H1 (cell line): ENCODE results near the gene GCSAML. TPM values are rescaled to one million over a fixed set of nuclear protein-coding genes. Genes with fewer than 3 reads are reported as not detected.

Experiments
- CTCF ChIA-PET: fragments of 300-600 bp; sonication (Branson Sonifier 250); formaldehyde crosslinking; loops from one replicate; lab custom pipeline; 2021; ENCODE audit not compliant: partially characterized antibody; lab: Charles Lee
- POLR2A ChIA-PET: fragments of 300-600 bp; sonication (Branson Sonifier 250); formaldehyde crosslinking; loops from one replicate; lab custom pipeline; 2021; ENCODE audit warnings: inconsistent platforms; ENCODE audit not compliant: partially characterized antibody; lab: Charles Lee
- DNase-seq, 2 experiments: peaks; one replicate each; pipeline versions ENCODE4 v3.0.0 to v3.0.0-alpha.2; 2010 to 2022; ENCODE audit warnings: low spot score in 2 of 2, low read depth in 1 of 2, mixed read lengths in 1 of 2
- FAIRE-seq: peaks from 2 replicates; lab custom pipeline; 2011; peaks lifted over from hg19 to GRCh38; lab: Jason Lieb, UNC
- H2AFZ ChIP-seq: 2 replicates; pipeline ENCODE4 v1.8.1; 2012; ENCODE audit warnings: low read length, inconsistent platforms
- H2AK5ac ChIP-seq: 2 replicates; pipeline ENCODE4 v1.6.1; 2013; ENCODE audit warnings: low read depth, low read length
- H2BK120ac ChIP-seq: replicated peaks from 2 replicates; pipeline ENCODE3; 2013; ENCODE audit warnings: low read depth, low read length, inconsistent platforms
- H2BK12ac ChIP-seq: 2 replicates; pipeline ENCODE4 v1.6.1; 2013; ENCODE audit warnings: low read depth, low read length
- H2BK15ac ChIP-seq: 2 replicates; pipeline ENCODE4 v1.6.1; 2013; ENCODE audit warnings: low read length
- H2BK20ac ChIP-seq: 2 replicates; pipeline ENCODE4 v1.6.1; 2013; ENCODE audit warnings: low read length
- H2BK5ac ChIP-seq: 2 replicates; pipeline ENCODE4 v1.6.1; 2013; ENCODE audit warnings: low read depth, low read length
- H3K14ac ChIP-seq: 2 replicates; pipeline ENCODE4 v1.6.1; 2013; ENCODE audit warnings: inconsistent platforms; ENCODE audit not compliant: insufficient read length
- H3K18ac ChIP-seq: 2 replicates; pipeline ENCODE4 v1.6.1; 2013; ENCODE audit warnings: low read length; ENCODE audit errors: extremely low read depth
- H3K23ac ChIP-seq: 2 replicates; pipeline ENCODE4 v1.6.1; 2013; ENCODE audit warnings: inconsistent platforms; ENCODE audit not compliant: insufficient read length
- H3K23me2 ChIP-seq: 2 replicates; pipeline ENCODE4 v1.6.1; 2013; ENCODE audit warnings: low read depth, low read length
- H3K27ac ChIP-seq: 2 replicates; pipeline ENCODE4 v1.6.1; 2011; ENCODE audit warnings: low read depth, low read length, inconsistent platforms
- H3K27me3 ChIP-seq, 4 experiments: replicated peaks in 1 of 4; 1 replicate in 1 of 4; 2 replicates in 3 of 4; pipeline versions ENCODE4 v1.6.1 to v1.8.1; 2011 to 2013; ENCODE audit warnings: low read length in 3 of 4, mild to moderate bottlenecking in 3 of 4, inconsistent platforms in 2 of 4, mixed read lengths in 2 of 4, moderate library complexity in 1 of 4; ENCODE audit not compliant: control insufficient read depth in 3 of 4, insufficient read depth in 3 of 4; ENCODE audit errors: extremely low read depth in 1 of 4
- H3K36me3 ChIP-seq, 4 experiments: 2 replicates each; pipeline versions ENCODE4 v1.6.1 to v1.8.1; 2011 to 2013; ENCODE audit warnings: mild to moderate bottlenecking in 4 of 4, low read length in 3 of 4, moderate library complexity in 2 of 4, control low read depth in 1 of 4, inconsistent platforms in 1 of 4; ENCODE audit not compliant: insufficient read depth in 4 of 4, control insufficient read depth in 2 of 4
- H3K4ac ChIP-seq: replicated peaks from 2 replicates; pipeline ENCODE3; 2013; ENCODE audit warnings: low read length, low read depth, mixed read lengths, inconsistent platforms; ENCODE audit not compliant: insufficient read length
- H3K4me1 ChIP-seq, 4 experiments: replicated peaks in 1 of 4; 1 replicate in 1 of 4; 2 replicates in 3 of 4; pipeline versions ENCODE4 v1.6.1 to v1.8.1; 2011 to 2013; ENCODE audit warnings: low read length in 3 of 4, inconsistent platforms in 2 of 4, mixed read lengths in 1 of 4; ENCODE audit not compliant: insufficient read depth in 4 of 4, control insufficient read depth in 3 of 4
- H3K4me2 ChIP-seq, 2 experiments: 2 replicates each; pipeline versions ENCODE4 v1.6.1 to v1.8.1; 2011 to 2013; ENCODE audit warnings: low read depth in 2 of 2, low read length in 2 of 2, control low read depth in 1 of 2, inconsistent platforms in 1 of 2, mild to moderate bottlenecking in 1 of 2; ENCODE audit not compliant: insufficient read depth in 1 of 2
- H3K4me3 ChIP-seq, 4 experiments: fragments of 200-600, 300-600 bp in 1 of 4; sonication (generic), shearing (Covaris generic), sonication (Bioruptor Twin) in 1 of 4; 2 replicates each; pipeline versions ENCODE4 v1.5.1 to v1.8.1; 2011 to 2016; ENCODE audit warnings: low read length in 4 of 4, low read depth in 3 of 4, control low read depth in 2 of 4, inconsistent platforms in 2 of 4, mild to moderate bottlenecking in 2 of 4, mixed read lengths in 1 of 4, moderate library complexity in 1 of 4; ENCODE audit not compliant: insufficient read depth in 2 of 4; ENCODE audit errors: extremely low read depth in 1 of 4
- H3K56ac ChIP-seq: replicated peaks from 2 replicates; pipeline ENCODE3; 2013; ENCODE audit warnings: low read depth, mild to moderate bottlenecking, mixed read lengths, low read length, inconsistent platforms; ENCODE audit not compliant: insufficient read length
- H3K79me1 ChIP-seq: 2 replicates; pipeline ENCODE4 v1.6.1; 2013; ENCODE audit warnings: low read depth, low read length, control low read depth
- H3K79me2 ChIP-seq, 2 experiments: 2 replicates each; pipeline versions ENCODE4 v1.6.1 to v1.8.1; 2012 to 2013; ENCODE audit warnings: low read length in 2 of 2, mild to moderate bottlenecking in 2 of 2, inconsistent platforms in 1 of 2; ENCODE audit not compliant: insufficient read depth in 2 of 2, control insufficient read depth in 1 of 2
- H3K9ac ChIP-seq, 4 experiments: replicated peaks in 1 of 4; 1 replicate in 1 of 4; 2 replicates in 3 of 4; pipeline versions ENCODE4 v1.6.1 to v1.8.1; 2011 to 2013; ENCODE audit warnings: low read depth in 3 of 4, low read length in 3 of 4, control low read depth in 2 of 4, mild to moderate bottlenecking in 2 of 4, moderate library complexity in 2 of 4, inconsistent platforms in 1 of 4; ENCODE audit errors: extremely low read depth in 1 of 4
- H3K9me3 ChIP-seq, 2 experiments: 2 replicates each; pipeline versions ENCODE4 v1.6.1 to v1.8.1; 2012 to 2013; ENCODE audit warnings: mild to moderate bottlenecking in 2 of 2, moderate library complexity in 2 of 2, control low read depth in 1 of 2, inconsistent platforms in 1 of 2, low read depth in 1 of 2, low read length in 1 of 2, mixed read lengths in 1 of 2; ENCODE audit not compliant: insufficient read depth in 2 of 2
- H4K20me1 ChIP-seq, 2 experiments: replicated peaks in 1 of 2; 2 replicates each; pipeline versions ENCODE3 to v1.8.1; 2011 to 2013; ENCODE audit warnings: inconsistent platforms in 2 of 2, low read length in 2 of 2, mild to moderate bottlenecking in 1 of 2; ENCODE audit not compliant: insufficient read depth in 2 of 2, control insufficient read depth in 1 of 2
- H4K5ac ChIP-seq: 2 replicates; pipeline ENCODE4 v1.6.1; 2013; ENCODE audit warnings: low read length, low read depth, mixed read lengths, inconsistent platforms; ENCODE audit not compliant: insufficient read length
- H4K8ac ChIP-seq: 2 replicates; pipeline ENCODE4 v1.8.0; 2013; ENCODE audit warnings: mild to moderate bottlenecking, moderate library complexity, low read length, inconsistent platforms; ENCODE audit not compliant: insufficient read depth; ENCODE audit errors: extremely low read depth
- H4K91ac ChIP-seq: replicated peaks from 2 replicates; pipeline ENCODE3; 2013; ENCODE audit warnings: low read length, mixed read lengths, inconsistent platforms; ENCODE audit not compliant: insufficient read length
- CHD2 ChIP-seq: IDR thresholded peaks from 2 replicates; pipeline ENCODE4 v1.6.1; 2012; ENCODE audit warnings: low read length, improper control_type of control experiment
- RXRA ChIP-seq: IDR thresholded peaks from 2 replicates; pipeline ENCODE4 v1.6.1; 2011; ENCODE audit warnings: low read depth, mild to moderate bottlenecking, low read length, moderate library complexity; ENCODE audit not compliant: insufficient read depth
- SRF ChIP-seq: IDR thresholded peaks from 2 replicates; pipeline ENCODE4 v1.6.1; 2011; ENCODE audit warnings: mild to moderate bottlenecking, low read depth, low read length, moderate library complexity
- TAF7 ChIP-seq: optimal IDR thresholded peaks from 2 replicates; pipeline ENCODE3; 2011; ENCODE audit warnings: low read depth, mild to moderate bottlenecking, inconsistent platforms, low read length, moderate library complexity, borderline replicate concordance
- TEAD4 ChIP-seq: IDR thresholded peaks from 2 replicates; pipeline ENCODE4 v1.6.1; 2012; ENCODE audit warnings: low read depth, low read length, inconsistent platforms, mixed read lengths
- ZNF274 ChIP-seq: IDR thresholded peaks from 2 replicates; pipeline ENCODE4 v1.7.0; 2012; ENCODE audit warnings: low read length, borderline replicate concordance; ENCODE audit errors: extremely low read depth
- WGBS, 2 experiments: shearing (Covaris generic) in 1 of 2; methylation state at CpG; one replicate each; pipeline versions ENCODE4 v1.1.6 to v1.1.7; 2013 to 2015; ENCODE audit warnings: low lambda C conversion rate in 2 of 2, mixed read lengths in 2 of 2, inconsistent platforms in 1 of 2, low coverage in 1 of 2, missing lambda C conversion rate in 1 of 2; ENCODE audit not compliant: insufficient replicate concordance in 2 of 2, insufficient coverage in 1 of 2, insufficient read length in 1 of 2; ENCODE audit errors: extremely low coverage in 1 of 2, missing lambda C conversion rate in 1 of 2; 5-methylcytosine and 5-hydroxymethylcytosine counted together
- polyA plus RNA-seq, 7 experiments: library from polyadenylated mRNA; depleted of rRNA in 3 of 7; stranded (reverse) in 5 of 7; unstranded in 2 of 7; fragments of >200 nt in 5 of 7; fragments of 200-250 nt in 2 of 7; gene quantifications; 1 replicate in 5 of 7; 2 replicates in 1 of 7; 4 replicates in 1 of 7; pipeline versions ENCODE4 v1.2.1 to v1.2.3, GENCODE V29; 2011 to 2013; ENCODE audit warnings: missing spikeins in 2 of 7, mixed read lengths in 2 of 7
- total RNA-seq: library from RNA; stranded (reverse); fragmentation: NEBNext Ultra II Directional; extraction: Animal tissue kit (Norgen Biotek cat#: 25700); gene quantifications from 2 replicates; pipeline ENCODE4 v1.2.1, GENCODE V29; 2021

GCSAML gene
- total and polyA plus RNA-seq, 2 of the 8 experiments (the other 6 are each of a cell fraction or from before 2014, with no cell fraction given), result not detected

DNA sequence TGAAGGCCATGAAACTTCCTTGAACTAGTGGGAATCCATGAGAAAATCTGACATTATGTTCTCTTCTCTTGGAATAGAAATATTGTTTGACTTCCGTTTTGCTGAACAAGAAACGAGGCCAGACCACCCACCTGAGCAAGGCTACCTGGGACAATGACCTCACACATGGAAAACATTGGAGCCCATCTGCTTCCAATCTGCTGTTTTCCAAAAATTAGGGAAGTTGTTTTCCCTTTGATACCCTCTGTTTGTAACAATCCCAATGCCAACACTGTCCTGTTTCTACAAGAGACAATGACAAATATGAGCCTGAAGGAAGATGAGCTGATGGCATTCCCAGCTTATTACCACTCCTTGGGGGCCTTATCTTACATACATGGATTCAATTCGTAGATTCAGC, 42.1 kb upstream of the GCSAML start:
- Histone ChIP-seq H3K79me2 (no peaks in the 10 kb centered on the region), H2BK5ac (no peak overlapping the region), H3K23ac (no peak overlapping the region), H3K9me3 (no peaks in the 10 kb centered on the region), H3K4ac (no peak overlapping the region), H3K4me3 (no peak overlapping the region), H4K20me1 (no peaks in the 10 kb centered on the region), H3K14ac (no peak overlapping the region), H4K5ac (no peak overlapping the region), H2AK5ac (no peak overlapping the region), H3K79me1 (no peaks in the 10 kb centered on the region), H3K36me3 (no peaks in the 10 kb centered on the region), H3K4me1 (no peaks in the 10 kb centered on the region), H4K8ac (no peak overlapping the region), H2AFZ (no peak overlapping the region), H3K27me3 (no peaks in the 10 kb centered on the region), H3K56ac (no peak overlapping the region), H2BK120ac (no peak overlapping the region), H3K9ac (no peak overlapping the region), H3K4me2 (no peak overlapping the region), H4K91ac (no peak overlapping the region), H3K23me2 (no peaks in the 10 kb centered on the region), H2BK12ac (no peak overlapping the region), H3K27ac (no peak overlapping the region), H2BK15ac (no peak overlapping the region), H2BK20ac (no peak overlapping the region), H3K18ac (no peak overlapping the region)
- no peak for TF ChIP-seq TAF7
- no peak for TF ChIP-seq CHD2
- TF ChIP-seq RXRA, result no peak
- TF ChIP-seq ZNF274, result no peak
- no peak for TF ChIP-seq TEAD4
- no peak for TF ChIP-seq SRF
- 54% methylated on average over 3 of the region's 3 CpGs; no CpG with 5 or more reads in 1 of the 2 experiments for WGBS, 2 experiments
- ChIA-PET POLR2A (no interaction called here), CTCF (no interaction called here)
- DNase-seq (no peak), FAIRE-seq (no peak)
